HEK293T (cell line): ENCODE measurements around the gene DKK3.

Experiments
- CTCF ChIA-PET: fragments of 350-600 bp; formaldehyde crosslinking; extraction: SDS; loops from one replicate; lab custom pipeline; 2021; ENCODE audit warnings: antibody characterized with exemption, inconsistent platforms; lab: Yijun Ruan, JAX
- POLR2A ChIA-PET: fragments of 350-600 bp; formaldehyde crosslinking; extraction: SDS; loops from one replicate; lab custom pipeline; 2020; ENCODE audit warnings: antibody characterized with exemption, inconsistent platforms; lab: Yijun Ruan, JAX
- DNase-seq: peaks from one replicate; pipeline ENCODE4 v3.0.0; 2012; ENCODE audit warnings: mixed read lengths; ENCODE audit errors: extremely low spot score
- ARNT ChIP-seq: fragments of 450-650 bp; IDR thresholded peaks from 2 replicates; pipeline ENCODE4 v1.6.1; 2017; ENCODE audit warnings: mild to moderate bottlenecking
- BHLHE40 ChIP-seq: fragments of 450-650 bp; IDR thresholded peaks from 2 replicates; pipeline ENCODE4 v1.6.1; 2016; ENCODE audit warnings: mild to moderate bottlenecking, moderate library complexity, borderline replicate concordance
- CTBP1 ChIP-seq: fragments of 450-650 bp; IDR thresholded peaks from 2 replicates; pipeline ENCODE4 v1.6.1; 2016; ENCODE audit warnings: borderline replicate concordance
- ELF4 ChIP-seq: fragments of 450-650 bp; IDR thresholded peaks from 2 replicates; pipeline ENCODE4 v1.6.1; 2017; ENCODE audit warnings: antibody characterized with exemption
- FOXA1 ChIP-seq: fragments of 450-650 bp; IDR thresholded peaks from 2 replicates; pipeline ENCODE4 v1.6.1; 2016; ENCODE audit warnings: mild to moderate bottlenecking
- FOXK2 ChIP-seq: fragments of 450-650 bp; IDR thresholded peaks from 2 replicates; pipeline ENCODE4 v1.6.1; 2016; ENCODE audit warnings: mild to moderate bottlenecking
- FOXM1 ChIP-seq: fragments of 450-650 bp; IDR thresholded peaks from 2 replicates; pipeline ENCODE4 v1.6.1; 2017; ENCODE audit warnings: mild to moderate bottlenecking, borderline replicate concordance
- HDGF ChIP-seq: fragments of 450-650 bp; IDR thresholded peaks from 2 replicates; pipeline ENCODE4 v1.6.1; 2017; ENCODE audit warnings: antibody characterized with exemption, borderline replicate concordance
- L3MBTL2 ChIP-seq: fragments of 450-650 bp; conservative IDR thresholded peaks from 2 replicates; pipeline ENCODE4 v1.6.1; 2016; ENCODE audit warnings: mild to moderate bottlenecking
- LEF1 ChIP-seq: fragments of 450-650 bp; IDR thresholded peaks from 2 replicates; pipeline ENCODE4 v1.6.1; 2017; ENCODE audit warnings: mild to moderate bottlenecking, borderline replicate concordance
- NFRKB ChIP-seq: fragments of 450-650 bp; IDR thresholded peaks from 2 replicates; pipeline ENCODE4 v1.6.1; 2016; ENCODE audit warnings: mild to moderate bottlenecking, moderate library complexity
- SP1 ChIP-seq: fragments of 450-650 bp; IDR thresholded peaks from 2 replicates; pipeline ENCODE4 v1.6.1; 2017
- SUZ12 ChIP-seq: fragments of 450-650 bp; IDR thresholded peaks from 2 replicates; pipeline ENCODE4 v1.6.1; 2016; ENCODE audit warnings: mild to moderate bottlenecking
- TARDBP ChIP-seq: fragments of 450-650 bp; IDR thresholded peaks from 2 replicates; pipeline ENCODE4 v1.6.1; 2016
- ZNF384 ChIP-seq: fragments of 450-650 bp; IDR thresholded peaks from 2 replicates; pipeline ENCODE4 v1.6.1; 2016
- TF ChIP-seq, protein P1 (sequence below): fragments of 450-650 bp; IDR thresholded peaks from 2 replicates; pipeline ENCODE4 v1.6.1; 2016

The DKK3 gene

GRCh38 chr11:11963067-11963466 is 45.4 kb downstream of the DKK3 start:
- CTCF ChIA-PET = no interaction called here
- TF ChIP-seq, protein P1, sequence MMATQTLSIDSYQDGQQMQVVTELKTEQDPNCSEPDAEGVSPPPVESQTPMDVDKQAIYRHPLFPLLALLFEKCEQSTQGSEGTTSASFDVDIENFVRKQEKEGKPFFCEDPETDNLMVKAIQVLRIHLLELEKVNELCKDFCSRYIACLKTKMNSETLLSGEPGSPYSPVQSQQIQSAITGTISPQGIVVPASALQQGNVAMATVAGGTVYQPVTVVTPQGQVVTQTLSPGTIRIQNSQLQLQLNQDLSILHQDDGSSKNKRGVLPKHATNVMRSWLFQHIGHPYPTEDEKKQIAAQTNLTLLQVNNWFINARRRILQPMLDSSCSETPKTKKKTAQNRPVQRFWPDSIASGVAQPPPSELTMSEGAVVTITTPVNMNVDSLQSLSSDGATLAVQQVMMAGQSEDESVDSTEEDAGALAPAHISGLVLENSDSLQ = no peak
- TF ChIP-seq HDGF (no peak), FOXA1 (no peak), NFRKB (no peak), FOXK2 (no peak), LEF1 (no peak), FOXM1 (no peak), BHLHE40 (no peak), ARNT (no peak), TARDBP (no peak), L3MBTL2 (no peak), SP1 (no peak), ZNF384 (no peak), ELF4 (no peak), SUZ12 (no peak)
- DNase-seq = no peak
- POLR2A ChIA-PET = no interaction called here

GRCh38 chr11:11961399-11962028 is 46.9 kb downstream of the DKK3 start:
- DNase-seq = no peak
- ChIA-PET POLR2A (no interaction called here), CTCF (interaction anchor here (0.6 kb wide), 1 partner anchor 18 kb away, joined by 4 read pairs; no protein-coding TSS in a partner anchor)
- no peak for TF ChIP-seq FOXM1
- TF ChIP-seq, protein P1 = no peak
- no peak for TF ChIP-seq TARDBP
- TF ChIP-seq SUZ12 = no peak
- TF ChIP-seq NFRKB = no peak
- TF ChIP-seq HDGF = no peak
- TF ChIP-seq SP1 = no peak
- no peak for TF ChIP-seq ARNT
- no peak for TF ChIP-seq ZNF384
- no peak for TF ChIP-seq FOXA1
- no peak for TF ChIP-seq ELF4
- TF ChIP-seq LEF1 = no peak
- no peak for TF ChIP-seq BHLHE40
- TF ChIP-seq CTBP1 = no peak
- no peak for TF ChIP-seq L3MBTL2
- TF ChIP-seq FOXK2 = no peak

GRCh38 chr11:11960687-11961086 is 47.7 kb downstream of the DKK3 start:
- ChIA-PET CTCF (no interaction called here), POLR2A (no interaction called here)
- TF ChIP-seq NFRKB (no peak), ZNF384 (no peak), CTBP1 (no peak), FOXA1 (no peak), SP1 (no peak), BHLHE40 (no peak), ELF4 (no peak), SUZ12 (no peak), L3MBTL2 (no peak), ARNT (no peak), FOXK2 (no peak), LEF1 (no peak), TARDBP (no peak), HDGF (no peak), FOXM1 (no peak)
- TF ChIP-seq, protein P1 = no peak
- no peak for DNase-seq

GRCh38 chr11:11959601-11960000 is 48.8 kb downstream of the DKK3 start:
- no peak for DNase-seq
- ChIA-PET CTCF (no interaction called here), POLR2A (no interaction called here)
- TF ChIP-seq LEF1 (no peak), FOXK2 (no peak), L3MBTL2 (no peak)

GRCh38 chr11:11958403-11959231 is 49.8 kb downstream of the DKK3 start:
- ChIA-PET POLR2A (no interaction called here), CTCF (no interaction called here)
- DNase-seq = no peak
- TF ChIP-seq HDGF = no peak
- no peak for TF ChIP-seq ELF4
- TF ChIP-seq FOXM1 = no peak
- no peak for TF ChIP-seq SUZ12
- no peak for TF ChIP-seq LEF1
- TF ChIP-seq CTBP1 = no peak
- TF ChIP-seq ARNT = no peak
- no peak for TF ChIP-seq L3MBTL2
- no peak for TF ChIP-seq FOXA1
- TF ChIP-seq, protein P1 = no peak
- no peak for TF ChIP-seq TARDBP
- no peak for TF ChIP-seq BHLHE40
- TF ChIP-seq SP1 = no peak
- TF ChIP-seq ZNF384 = no peak
- TF ChIP-seq FOXK2 = no peak
- TF ChIP-seq NFRKB = no peak
